Measurements from ENCODE around the gene FNIP1.
"Not testable (repeated sequence)": the region's sequence is repeated elsewhere in the genome, so short reads cannot be mapped to it uniquely, and the experiment has no call there.

Gene FNIP1

DNA sequence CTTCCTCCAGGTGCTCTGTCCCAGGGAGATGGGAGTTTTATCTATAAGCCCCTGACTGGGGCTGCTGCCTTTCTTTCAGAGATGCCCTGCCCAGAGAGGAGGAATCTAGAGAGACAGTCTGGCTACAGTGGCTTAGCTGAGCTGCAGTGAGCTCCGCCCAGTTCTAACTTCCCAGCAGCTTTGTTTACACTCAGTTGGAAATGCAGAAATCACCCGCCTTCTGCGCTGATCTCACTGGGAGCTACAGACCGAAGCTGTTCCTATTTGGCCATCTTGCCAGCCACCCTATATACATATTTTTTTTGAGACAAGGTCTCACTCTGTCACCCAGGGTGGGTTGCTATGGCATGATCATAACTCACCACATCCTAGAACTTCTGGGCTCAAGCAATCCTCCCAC is 67.5 kb downstream of the FNIP1 start:
- not testable (repeated sequence) for H3K23ac ChIP-seq (ENCODE audit: low read length in 2 of 2); H4K91ac ChIP-seq (ENCODE audit: low read length); H2BK5ac ChIP-seq (ENCODE audit: low read depth, low read length, poor library complexity, severe bottlenecking); H3K4me3 ChIP-seq (ENCODE audit: insufficient read depth in 1 of 2, low read depth in 1 of 2, low read length in 2 of 2); H2AK5ac ChIP-seq (ENCODE audit: low read length, severe bottlenecking); H2BK120ac ChIP-seq (ENCODE audit: low read depth, low read length); H4K8ac ChIP-seq (ENCODE audit: low read length); H2BK12ac ChIP-seq (ENCODE audit: low read length in 2 of 2); H3K18ac ChIP-seq (ENCODE audit: low read depth in 1 of 2, low read length in 2 of 2); H3K27ac ChIP-seq (ENCODE audit: low read length, poor library complexity, severe bottlenecking); H3K4me1 ChIP-seq (ENCODE audit: control insufficient read depth, insufficient read depth, low read depth, low read length); H3K4ac ChIP-seq (ENCODE audit: low read depth in 1 of 2, low read length in 2 of 2); H2BK15ac ChIP-seq (ENCODE audit: low read depth, poor library complexity, severe bottlenecking); H3K9ac ChIP-seq (ENCODE audit: low read length); H3K27me3 ChIP-seq (ENCODE audit: control insufficient read depth in 1 of 2, insufficient read depth in 1 of 2, low read length in 2 of 2); H3K14ac ChIP-seq (ENCODE audit: low read length in 2 of 2); H3K4me2 ChIP-seq (ENCODE audit: low read length, poor library complexity, severe bottlenecking); H2AFZ ChIP-seq (ENCODE audit: low read depth, low read length)
- peak; percentile 25 for DNase-seq
- peaks cover 12 to 47% of the 10 kb centered on the region in 2 experiments for H3K36me3 ChIP-seq (ENCODE audit: control insufficient read depth in 1 of 2, insufficient read depth in 2 of 2, low read depth in 1 of 2, low read length in 2 of 2)
- peaks cover 10% of the 10 kb centered on the region for H3K79me1 ChIP-seq (replicated peaks; ENCODE audit: low read length, poor library complexity, severe bottlenecking)
- peaks cover 10% of the 10 kb centered on the region for H3K9me3 ChIP-seq (ENCODE audit: control insufficient read depth, low read length)
- 99% methylated on average over 4 of the region's 4 CpGs for WGBS

DNA sequence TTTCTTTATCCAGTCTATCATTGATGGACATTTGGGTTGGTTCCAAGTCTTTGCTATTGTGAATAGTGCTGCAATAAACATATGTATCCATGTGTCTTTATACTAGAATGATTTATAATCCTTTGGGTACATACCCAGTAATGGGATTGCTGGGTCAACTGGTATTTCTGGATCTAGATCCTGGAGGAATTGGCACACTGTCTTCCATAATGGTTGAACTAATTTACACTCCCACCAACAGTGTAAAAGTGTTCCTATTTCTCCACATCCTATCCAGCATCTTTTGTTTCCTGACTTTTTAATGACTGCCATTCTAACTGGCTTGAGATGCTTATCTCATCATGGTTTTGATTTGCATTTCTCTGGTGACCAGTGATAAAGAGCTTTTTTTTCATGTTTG is 72.7 kb downstream of the FNIP1 start:
- not testable (repeated sequence) for H4K8ac ChIP-seq (ENCODE audit: low read length); H2AFZ ChIP-seq (ENCODE audit: low read depth, low read length); H2BK5ac ChIP-seq (ENCODE audit: low read depth, low read length, poor library complexity, severe bottlenecking); H2BK12ac ChIP-seq (ENCODE audit: low read length in 2 of 2); H3K23ac ChIP-seq (ENCODE audit: low read length in 2 of 2); H2BK15ac ChIP-seq (ENCODE audit: low read depth, poor library complexity, severe bottlenecking); H3K4ac ChIP-seq (ENCODE audit: low read depth in 1 of 2, low read length in 2 of 2); H3K4me2 ChIP-seq (ENCODE audit: low read length, poor library complexity, severe bottlenecking); H3K4me3 ChIP-seq (ENCODE audit: insufficient read depth in 1 of 2, low read depth in 1 of 2, low read length in 2 of 2); H4K91ac ChIP-seq (ENCODE audit: low read length); H2BK120ac ChIP-seq (ENCODE audit: low read depth, low read length); H3K9ac ChIP-seq (ENCODE audit: low read length); H2AK5ac ChIP-seq (ENCODE audit: low read length, severe bottlenecking); H3K27ac ChIP-seq (ENCODE audit: low read length, poor library complexity, severe bottlenecking); H3K27me3 ChIP-seq (ENCODE audit: control insufficient read depth in 1 of 2, insufficient read depth in 1 of 2, low read length in 2 of 2); H3K14ac ChIP-seq (ENCODE audit: low read length in 2 of 2); H3K4me1 ChIP-seq (ENCODE audit: control insufficient read depth, insufficient read depth, low read depth, low read length); DNase-seq; H3K18ac ChIP-seq (ENCODE audit: low read depth in 1 of 2, low read length in 2 of 2)
- H3K79me1 ChIP-seq (replicated peaks; ENCODE audit: low read length, poor library complexity, severe bottlenecking): peaks cover 10% of the 10 kb centered on the region
- peaks cover 4 to 58% of the 10 kb centered on the region in 2 experiments for H3K36me3 ChIP-seq (ENCODE audit: control insufficient read depth in 1 of 2, insufficient read depth in 2 of 2, low read depth in 1 of 2, low read length in 2 of 2)
- H3K9me3 ChIP-seq (ENCODE audit: control insufficient read depth, low read length): peaks cover 15% of the 10 kb centered on the region

DNA sequence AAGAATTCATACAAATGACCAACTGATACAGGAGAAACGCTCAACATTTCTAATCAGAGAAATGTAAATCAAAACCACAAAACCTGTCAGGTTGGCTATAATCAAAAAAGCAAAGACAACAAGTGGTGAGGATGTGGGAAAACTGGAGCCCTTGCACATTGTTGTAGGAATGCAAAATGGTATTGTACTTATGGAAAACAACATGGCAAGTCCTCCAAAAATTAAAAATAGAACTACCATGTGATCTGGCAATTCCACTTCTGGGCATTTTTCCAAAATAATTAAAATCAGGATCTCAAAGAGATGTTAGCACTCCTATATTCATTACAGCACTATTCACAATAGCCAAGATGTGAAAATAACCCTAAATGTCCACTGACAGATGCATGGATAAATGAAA is 76.1 kb downstream of the FNIP1 start:
- Histone ChIP-seq H3K18ac (ENCODE audit: low read depth in 1 of 2, low read length in 2 of 2) (no peak overlapping the region), H3K4ac (ENCODE audit: low read depth in 1 of 2, low read length in 2 of 2) (no peak overlapping the region), H3K27ac (ENCODE audit: low read length, poor library complexity, severe bottlenecking) (no peak overlapping the region), H3K36me3 (ENCODE audit: control insufficient read depth in 1 of 2, insufficient read depth in 2 of 2, low read depth in 1 of 2, low read length in 2 of 2) (peaks cover 3 to 67% of the 10 kb centered on the region in 2 experiments), H3K4me3 (ENCODE audit: insufficient read depth in 1 of 2, low read depth in 1 of 2, low read length in 2 of 2) (no peak overlapping the region), H3K9me3 (ENCODE audit: control insufficient read depth, low read length) (peaks cover 10% of the 10 kb centered on the region), H3K9ac (ENCODE audit: low read length) (no peak overlapping the region), H2AK5ac (ENCODE audit: low read length, severe bottlenecking) (no peak overlapping the region), H3K79me1 (replicated peaks; ENCODE audit: low read length, poor library complexity, severe bottlenecking) (peaks cover 13% of the 10 kb centered on the region), H2BK5ac (ENCODE audit: low read depth, low read length, poor library complexity, severe bottlenecking) (no peak overlapping the region), H2BK15ac (ENCODE audit: low read depth, poor library complexity, severe bottlenecking) (no peak overlapping the region), H3K14ac (ENCODE audit: low read length in 2 of 2) (no peak overlapping the region), H3K4me2 (ENCODE audit: low read length, poor library complexity, severe bottlenecking) (no peak overlapping the region), H3K23ac (ENCODE audit: low read length in 2 of 2) (no peak overlapping the region), H2BK120ac (ENCODE audit: low read depth, low read length) (no peak overlapping the region), H2AFZ (ENCODE audit: low read depth, low read length) (no peak overlapping the region), H4K91ac (ENCODE audit: low read length) (no peak overlapping the region), H3K4me1 (ENCODE audit: control insufficient read depth, insufficient read depth, low read depth, low read length) (no peaks in the 10 kb centered on the region), H3K27me3 (ENCODE audit: control insufficient read depth in 1 of 2, insufficient read depth in 1 of 2, low read length in 2 of 2) (no peaks in the 10 kb centered on the region), H4K8ac (ENCODE audit: low read length) (no peak overlapping the region), H2BK12ac (ENCODE audit: low read length in 2 of 2) (no peak overlapping the region)
- WGBS: 100% methylated on average over 1 of the region's 1 CpG
- DNase-seq: no peak

DNA sequence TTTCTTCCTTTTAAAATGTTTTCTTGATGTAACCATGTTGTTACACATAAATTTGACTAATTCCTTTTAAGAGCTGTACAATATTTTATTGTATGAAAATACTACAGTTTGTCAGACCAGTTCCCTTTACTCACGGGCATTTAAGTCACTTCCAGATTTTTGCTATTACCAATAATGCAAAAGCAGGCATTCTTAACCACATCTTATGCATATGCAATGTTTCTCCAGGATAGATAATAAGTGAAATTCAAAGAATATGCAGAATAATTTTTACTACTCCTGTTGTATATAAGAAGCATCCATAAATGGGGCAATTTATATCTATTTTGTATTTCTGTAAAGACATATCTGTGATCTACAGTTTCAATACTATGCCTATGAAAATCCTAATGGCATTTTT is 77.3 kb downstream of the FNIP1 start:
- Histone ChIP-seq H3K9me3 (ENCODE audit: control insufficient read depth, low read length) (peaks cover 10% of the 10 kb centered on the region), H2BK120ac (ENCODE audit: low read depth, low read length) (no peak overlapping the region), H3K18ac (ENCODE audit: low read depth in 1 of 2, low read length in 2 of 2) (no peak overlapping the region), H2AFZ (ENCODE audit: low read depth, low read length) (no peak overlapping the region), H3K4me3 (ENCODE audit: insufficient read depth in 1 of 2, low read depth in 1 of 2, low read length in 2 of 2) (no peak overlapping the region), H3K4me1 (ENCODE audit: control insufficient read depth, insufficient read depth, low read depth, low read length) (no peaks in the 10 kb centered on the region), H4K8ac (ENCODE audit: low read length) (no peak overlapping the region), H3K4ac (ENCODE audit: low read depth in 1 of 2, low read length in 2 of 2) (no peak overlapping the region), H3K14ac (ENCODE audit: low read length in 2 of 2) (no peak overlapping the region), H3K23ac (ENCODE audit: low read length in 2 of 2) (no peak overlapping the region), H2BK5ac (ENCODE audit: low read depth, low read length, poor library complexity, severe bottlenecking) (no peak overlapping the region), H3K36me3 (ENCODE audit: control insufficient read depth in 1 of 2, insufficient read depth in 2 of 2, low read depth in 1 of 2, low read length in 2 of 2) (peaks cover 3 to 79% of the 10 kb centered on the region in 2 experiments), H2AK5ac (ENCODE audit: low read length, severe bottlenecking) (no peak overlapping the region), H3K27ac (ENCODE audit: low read length, poor library complexity, severe bottlenecking) (no peak overlapping the region), H2BK15ac (ENCODE audit: low read depth, poor library complexity, severe bottlenecking) (no peak overlapping the region), H3K79me1 (replicated peaks; ENCODE audit: low read length, poor library complexity, severe bottlenecking) (peaks cover 13% of the 10 kb centered on the region), H3K4me2 (ENCODE audit: low read length, poor library complexity, severe bottlenecking) (no peak overlapping the region), H4K91ac (ENCODE audit: low read length) (no peak overlapping the region), H3K27me3 (ENCODE audit: control insufficient read depth in 1 of 2, insufficient read depth in 1 of 2, low read length in 2 of 2) (no peaks in the 10 kb centered on the region), H3K9ac (ENCODE audit: low read length) (no peak overlapping the region), H2BK12ac (ENCODE audit: low read length in 2 of 2) (no peak overlapping the region)
- 100% methylated on average over 1 of the region's 1 CpG for WGBS
- no peak for DNase-seq

Data from mesenchymal stem cell (in vitro differentiated cells and primary cell).